Vagina (tissue), 2 donors: ENCODE measurements around the gene KLC4. TPM values are rescaled to one million over a fixed set of nuclear protein-coding genes. Genes with fewer than 3 reads are reported as not detected.

ENCODE experiments used
- DNase-seq, 2 donors: peaks; one replicate each; pipeline ENCODE4 v3.0.0-alpha.2; 2017; ENCODE audit errors: extremely low spot score in 2 of 2
- H3K27ac ChIP-seq: fragments of 200-600 bp; sonication (generic); one replicate; pipeline ENCODE4 v1.5.1; 2019
- H3K27me3 ChIP-seq: fragments of 200-600 bp; sonication (generic); one replicate; pipeline ENCODE4 v1.5.1; 2019
- H3K36me3 ChIP-seq, 2 donors: fragments of 200-600 bp; sonication (generic); one replicate each; pipeline ENCODE4 v1.5.1; 2017 to 2019
- H3K4me1 ChIP-seq: fragments of 200-600 bp; sonication (generic); one replicate; pipeline ENCODE4 v1.5.1; 2019
- H3K4me3 ChIP-seq, 2 donors: fragments of 200-600 bp; sonication (generic); 1 replicate in 1 of 2; 2 replicates in 1 of 2; pipeline ENCODE4 v1.5.1; 2016 to 2019
- H3K9me3 ChIP-seq: fragments of 200-600 bp; sonication (generic); one replicate; pipeline ENCODE4 v1.5.1; 2019
- POLR2A ChIP-seq, 2 donors: fragments of 450-650 bp; IDR thresholded peaks; one replicate each; pipeline ENCODE4 v1.6.1; 2017; ENCODE audit warnings: antibody characterized with exemption in 2 of 2, mild to moderate bottlenecking in 2 of 2, moderate library complexity in 2 of 2
- POLR2AphosphoS5 ChIP-seq, 2 donors: sonication (generic); formaldehyde crosslinking; IDR thresholded peaks; one replicate each; pipeline ENCODE4 v1.9.0; 2017; ENCODE audit warnings: antibody characterized with exemption in 2 of 2, mild to moderate bottlenecking in 2 of 2, low read depth in 1 of 2; ENCODE audit not compliant: insufficient read depth in 1 of 2
- intact Hi-C: fragments of 100-400 bp; cut with DNase I; formaldehyde crosslinking; loops from one replicate; pipeline ENCODE4 v1.15.1; 2023
- total RNA-seq: library from RNA; depleted of rRNA; stranded (reverse); fragments of >200 nt; gene quantifications from one replicate; pipeline ENCODE4 v1.2.3, GENCODE V29; 2016
- TF ChIP-seq, protein P1 (sequence below), 3 experiments: fragments of 450-650 bp in 2 of 3; fragments of 200-600 bp in 1 of 3; sonication (generic) in 1 of 3; IDR thresholded peaks; one replicate each; pipeline ENCODE4 v1.5.1; 2017 to 2019; ENCODE audit warnings: antibody characterized with exemption in 3 of 3, mild to moderate bottlenecking in 2 of 3, moderate library complexity in 2 of 3

Gene KLC4
- total RNA-seq, 1 donor from 2014 or later = 17.2 TPM

DNA sequence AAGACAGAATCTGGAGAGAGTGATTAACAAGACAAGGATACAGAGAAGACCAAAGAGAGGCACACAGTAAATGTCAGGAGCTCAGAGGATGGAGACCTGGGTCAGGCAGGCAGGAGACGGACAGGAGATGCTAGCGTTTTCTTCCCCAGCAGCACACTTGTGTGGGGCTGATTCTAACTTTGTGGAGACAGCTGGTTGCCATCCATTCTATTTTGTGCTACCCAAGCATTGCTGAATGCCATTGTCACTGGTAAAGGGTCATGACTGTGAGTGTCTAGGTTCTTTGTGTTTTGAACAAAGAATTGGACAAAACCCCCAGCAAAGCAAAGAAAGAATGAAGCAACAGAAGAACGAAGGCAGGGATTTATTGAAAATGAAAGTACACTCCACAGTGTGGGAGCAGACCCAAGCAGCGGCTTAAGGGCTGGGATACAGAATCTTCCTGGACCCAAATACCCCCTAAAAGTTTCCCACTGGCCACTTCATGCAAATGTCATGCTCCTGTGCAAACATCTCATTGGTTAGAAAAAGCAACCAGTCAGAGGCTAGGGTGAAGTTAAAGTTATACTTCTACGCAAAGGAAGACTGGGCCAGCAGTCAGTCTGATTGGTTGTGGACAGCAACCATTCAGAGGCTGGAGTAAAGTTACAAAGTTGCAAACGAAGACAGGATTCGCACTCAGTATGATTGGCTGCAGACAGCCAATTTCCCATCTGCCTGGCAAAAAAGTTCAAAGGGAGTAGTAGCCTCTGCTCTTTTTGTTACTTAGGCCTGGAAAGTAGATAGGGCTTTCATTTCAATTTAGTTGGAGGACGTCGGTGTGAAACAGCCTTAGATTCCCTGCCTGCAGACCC is 34.2 kb downstream of the KLC4 start:
- no peaks in the 10 kb centered on the region for H3K9me3 ChIP-seq
- peak overlapping the region; percentile 75 for H3K27ac ChIP-seq
- H3K27me3 ChIP-seq = no peaks in the 10 kb centered on the region
- TF ChIP-seq, protein P1, sequence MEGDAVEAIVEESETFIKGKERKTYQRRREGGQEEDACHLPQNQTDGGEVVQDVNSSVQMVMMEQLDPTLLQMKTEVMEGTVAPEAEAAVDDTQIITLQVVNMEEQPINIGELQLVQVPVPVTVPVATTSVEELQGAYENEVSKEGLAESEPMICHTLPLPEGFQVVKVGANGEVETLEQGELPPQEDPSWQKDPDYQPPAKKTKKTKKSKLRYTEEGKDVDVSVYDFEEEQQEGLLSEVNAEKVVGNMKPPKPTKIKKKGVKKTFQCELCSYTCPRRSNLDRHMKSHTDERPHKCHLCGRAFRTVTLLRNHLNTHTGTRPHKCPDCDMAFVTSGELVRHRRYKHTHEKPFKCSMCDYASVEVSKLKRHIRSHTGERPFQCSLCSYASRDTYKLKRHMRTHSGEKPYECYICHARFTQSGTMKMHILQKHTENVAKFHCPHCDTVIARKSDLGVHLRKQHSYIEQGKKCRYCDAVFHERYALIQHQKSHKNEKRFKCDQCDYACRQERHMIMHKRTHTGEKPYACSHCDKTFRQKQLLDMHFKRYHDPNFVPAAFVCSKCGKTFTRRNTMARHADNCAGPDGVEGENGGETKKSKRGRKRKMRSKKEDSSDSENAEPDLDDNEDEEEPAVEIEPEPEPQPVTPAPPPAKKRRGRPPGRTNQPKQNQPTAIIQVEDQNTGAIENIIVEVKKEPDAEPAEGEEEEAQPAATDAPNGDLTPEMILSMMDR (IDR thresholded peaks at IDR 0.05) = no peak
- TF ChIP-seq POLR2AphosphoS5 (IDR thresholded peaks at IDR 0.05; ENCODE audit: insufficient read depth in 1 of 2, low read depth in 1 of 2) = peak in 1 of 2 donors; percentile 76
- H3K36me3 ChIP-seq = no peaks in the 10 kb centered on the region
- H3K4me3 ChIP-seq = peak overlapping the region; percentile 35 to 39
- DNase-seq = no peak
- H3K4me1 ChIP-seq = peaks cover 78% of the 10 kb centered on the region
- intact Hi-C loops = no loop called here

DNA sequence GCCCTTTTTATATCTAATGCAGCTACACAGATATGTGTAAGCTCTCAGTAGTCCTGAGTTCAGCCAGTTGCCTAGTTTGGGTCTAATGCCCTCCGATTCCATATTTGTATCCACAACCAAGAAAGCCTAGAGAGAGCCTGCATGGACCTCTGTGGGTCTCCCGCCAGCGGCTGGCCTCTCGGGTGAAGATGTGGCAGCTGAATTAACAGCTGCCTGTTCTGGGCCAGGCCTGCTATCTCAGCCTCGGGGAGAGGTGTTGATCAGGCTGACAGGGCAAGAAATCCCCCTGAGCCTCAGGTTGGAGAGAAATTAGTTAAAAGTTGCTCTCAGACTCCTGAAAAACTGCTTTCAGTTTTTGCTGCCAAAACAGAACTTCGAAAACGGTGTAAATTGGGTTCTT is 36.5 kb downstream of the KLC4 start:
- no peak for TF ChIP-seq POLR2A (IDR thresholded peaks at IDR 0.05)
- no peak for TF ChIP-seq POLR2AphosphoS5 (IDR thresholded peaks at IDR 0.05; ENCODE audit: insufficient read depth in 1 of 2, low read depth in 1 of 2)
- TF ChIP-seq, protein P1 (IDR thresholded peaks at IDR 0.05) = no peak
- no peak for DNase-seq
- Histone ChIP-seq H3K27me3 (no peaks in the 10 kb centered on the region), H3K4me1 (peaks cover 55% of the 10 kb centered on the region), H3K4me3 (no peak overlapping the region), H3K27ac (peak overlapping the region; percentile 42), H3K9me3 (no peaks in the 10 kb centered on the region), H3K36me3 (no peaks in the 10 kb centered on the region)
- intact Hi-C loops = no loop called here

DNA sequence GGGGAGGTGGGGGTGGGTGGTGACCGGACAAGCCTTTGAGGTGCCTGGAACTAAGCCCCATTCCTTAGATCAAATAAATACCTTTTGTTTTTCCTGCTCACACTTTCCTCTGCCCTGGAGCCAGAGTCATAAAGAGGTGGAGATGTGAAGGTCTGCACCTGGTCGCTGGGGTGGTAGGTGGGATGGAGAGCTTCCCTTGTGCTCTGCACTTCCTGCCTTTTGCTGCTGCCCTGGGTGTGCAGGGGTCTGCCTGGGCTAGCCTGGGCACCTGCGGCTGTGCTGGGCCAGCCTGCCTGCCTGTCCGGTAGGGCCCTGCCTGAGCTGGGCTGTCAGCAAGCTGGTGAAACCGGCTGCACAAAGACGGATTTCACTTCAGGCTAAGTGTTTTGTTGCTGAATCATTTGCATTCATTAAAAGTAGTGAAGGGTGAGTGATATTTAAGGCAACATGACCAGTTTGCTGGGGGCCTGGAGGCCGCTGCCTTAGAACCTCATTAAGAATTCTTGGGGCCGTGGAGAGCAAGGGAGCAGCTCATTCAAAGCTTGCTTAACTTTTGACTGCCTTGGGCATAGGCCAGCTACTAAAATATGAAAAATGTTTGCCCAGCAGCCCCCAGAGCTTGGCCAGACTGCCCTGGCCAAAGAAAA is 37.1 kb downstream of the KLC4 start:
- Histone ChIP-seq H3K4me3 (no peak overlapping the region), H3K9me3 (no peaks in the 10 kb centered on the region), H3K4me1 (peaks cover 49% of the 10 kb centered on the region), H3K27ac (peak overlapping the region; percentile 42), H3K36me3 (no peaks in the 10 kb centered on the region), H3K27me3 (no peaks in the 10 kb centered on the region)
- TF ChIP-seq, protein P1 (IDR thresholded peaks at IDR 0.05) = no peak
- TF ChIP-seq POLR2AphosphoS5 (IDR thresholded peaks at IDR 0.05; ENCODE audit: insufficient read depth in 1 of 2, low read depth in 1 of 2) = peak in 1 of 2 donors; percentile 19
- TF ChIP-seq POLR2A (IDR thresholded peaks at IDR 0.05) = no peak
- no peak for DNase-seq
- intact Hi-C loops = no loop called here

DNA sequence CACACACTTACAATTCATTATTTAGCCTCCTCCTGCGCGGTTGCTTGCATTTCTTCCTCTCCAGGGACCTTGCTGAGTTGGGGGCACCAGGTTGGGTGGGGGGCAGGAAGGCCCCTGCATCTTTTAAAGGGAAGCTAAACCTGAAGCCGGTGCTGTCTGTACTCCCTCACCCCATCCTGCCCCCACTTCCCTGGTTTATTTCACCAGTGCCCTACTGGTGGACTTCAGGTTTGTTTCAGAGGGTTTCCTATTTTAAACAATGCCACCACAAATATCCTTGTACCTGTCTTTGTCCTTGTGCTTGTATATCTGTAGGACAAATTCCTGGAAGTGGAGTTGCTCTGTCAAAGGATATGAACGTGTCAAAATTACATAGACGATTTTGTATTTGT is 37.7 kb downstream of the KLC4 start:
- Histone ChIP-seq H3K4me3 (no peak overlapping the region), H3K27ac (peak overlapping the region; percentile 42), H3K4me1 (peaks cover 45% of the 10 kb centered on the region), H3K36me3 (no peaks in the 10 kb centered on the region), H3K27me3 (no peaks in the 10 kb centered on the region), H3K9me3 (no peaks in the 10 kb centered on the region)
- no peak for TF ChIP-seq POLR2A (IDR thresholded peaks at IDR 0.05)
- no peak for TF ChIP-seq POLR2AphosphoS5 (IDR thresholded peaks at IDR 0.05; ENCODE audit: insufficient read depth in 1 of 2, low read depth in 1 of 2)
- TF ChIP-seq, protein P1 (IDR thresholded peaks at IDR 0.05) = no peak
- intact Hi-C loops = no loop called here
- DNase-seq = no peak

DNA sequence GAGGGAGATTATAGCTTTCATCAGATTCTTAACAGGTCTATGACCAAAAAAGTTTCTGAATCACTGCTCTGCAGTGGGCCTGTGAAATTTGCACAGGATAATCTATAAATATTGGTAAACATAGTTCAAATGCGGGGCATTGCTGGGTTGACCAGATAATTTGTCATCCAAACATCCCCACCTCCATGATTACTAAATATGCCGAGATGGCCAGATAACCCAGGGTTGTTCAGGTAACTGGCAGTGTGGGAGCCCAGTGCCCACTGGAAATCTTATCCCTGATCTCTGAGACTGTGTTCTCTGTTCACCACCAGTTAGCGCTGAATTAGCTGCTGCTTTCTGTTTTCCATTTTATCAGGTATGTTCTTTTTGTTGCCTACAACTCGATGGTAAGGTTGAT is 38.1 kb downstream of the KLC4 start:
- Histone ChIP-seq H3K27ac (peak overlapping the region; percentile 42), H3K27me3 (no peaks in the 10 kb centered on the region), H3K4me3 (no peak overlapping the region), H3K36me3 (no peaks in the 10 kb centered on the region), H3K4me1 (peaks cover 41% of the 10 kb centered on the region), H3K9me3 (no peaks in the 10 kb centered on the region)
- intact Hi-C loops = no loop called here
- DNase-seq = no peak
- TF ChIP-seq, protein P1 (IDR thresholded peaks at IDR 0.05) = no peak
- TF ChIP-seq POLR2A (IDR thresholded peaks at IDR 0.05) (no peak), POLR2AphosphoS5 (IDR thresholded peaks at IDR 0.05; ENCODE audit: insufficient read depth in 1 of 2, low read depth in 1 of 2) (no peak)
